GM06990 (cell line): Measurements from ENCODE around the gene RIN3.

ENCODE experiments used
- DNase-seq: peaks from one replicate; pipeline ENCODE4 v3.0.0-alpha.2; 2011; ENCODE audit not compliant: insufficient read length; ENCODE audit errors: extremely low read depth
- H3K27me3 ChIP-seq: replicated peaks from 2 replicates; pipeline ENCODE4 v1.6.0; 2011; ENCODE audit warnings: low read length; ENCODE audit not compliant: control insufficient read depth, insufficient read depth
- H3K36me3 ChIP-seq: 2 replicates; pipeline ENCODE4 v1.5.1; 2011; ENCODE audit warnings: low read length; ENCODE audit not compliant: control insufficient read depth, insufficient read depth
- H3K4me3 ChIP-seq: replicated peaks from 2 replicates; pipeline ENCODE4 v1.5.1; 2011; ENCODE audit warnings: low read depth, mild to moderate bottlenecking, control low read depth, low read length
- TF ChIP-seq, protein P1 (sequence below): IDR thresholded peaks from 2 replicates; pipeline ENCODE4 v1.5.1; 2011; ENCODE audit warnings: low read length, control low read depth, mild to moderate bottlenecking, inconsistent platforms; ENCODE audit not compliant: insufficient read depth, poor library complexity, severe bottlenecking

Gene RIN3

GRCh38 chr14:92696366-92696765 lies 182.8 kb downstream of the RIN3 start:
- DNase-seq, result no peak
- no peak overlapping the region for H3K4me3 ChIP-seq
- no peaks in the 10 kb centered on the region for H3K27me3 ChIP-seq
- TF ChIP-seq, protein P1, sequence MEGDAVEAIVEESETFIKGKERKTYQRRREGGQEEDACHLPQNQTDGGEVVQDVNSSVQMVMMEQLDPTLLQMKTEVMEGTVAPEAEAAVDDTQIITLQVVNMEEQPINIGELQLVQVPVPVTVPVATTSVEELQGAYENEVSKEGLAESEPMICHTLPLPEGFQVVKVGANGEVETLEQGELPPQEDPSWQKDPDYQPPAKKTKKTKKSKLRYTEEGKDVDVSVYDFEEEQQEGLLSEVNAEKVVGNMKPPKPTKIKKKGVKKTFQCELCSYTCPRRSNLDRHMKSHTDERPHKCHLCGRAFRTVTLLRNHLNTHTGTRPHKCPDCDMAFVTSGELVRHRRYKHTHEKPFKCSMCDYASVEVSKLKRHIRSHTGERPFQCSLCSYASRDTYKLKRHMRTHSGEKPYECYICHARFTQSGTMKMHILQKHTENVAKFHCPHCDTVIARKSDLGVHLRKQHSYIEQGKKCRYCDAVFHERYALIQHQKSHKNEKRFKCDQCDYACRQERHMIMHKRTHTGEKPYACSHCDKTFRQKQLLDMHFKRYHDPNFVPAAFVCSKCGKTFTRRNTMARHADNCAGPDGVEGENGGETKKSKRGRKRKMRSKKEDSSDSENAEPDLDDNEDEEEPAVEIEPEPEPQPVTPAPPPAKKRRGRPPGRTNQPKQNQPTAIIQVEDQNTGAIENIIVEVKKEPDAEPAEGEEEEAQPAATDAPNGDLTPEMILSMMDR, result no peak
- no peaks in the 10 kb centered on the region for H3K36me3 ChIP-seq

GRCh38 chr14:92698393-92698792 lies 184.8 kb downstream of the RIN3 start:
- no peak overlapping the region for H3K4me3 ChIP-seq
- H3K36me3 ChIP-seq, result peaks cover 1% of the 10 kb centered on the region
- no peaks in the 10 kb centered on the region for H3K27me3 ChIP-seq
- TF ChIP-seq, protein P1, result no peak
- DNase-seq, result no peak

GRCh38 chr14:92701826-92702225 lies 188.2 kb downstream of the RIN3 start:
- Histone ChIP-seq H3K27me3 (no peaks in the 10 kb centered on the region), H3K4me3 (no peak overlapping the region), H3K36me3 (peaks cover 8% of the 10 kb centered on the region)
- no peak for DNase-seq
- TF ChIP-seq, protein P1, result no peak

- Histone ChIP-seq H3K4me3 (no peak overlapping the region), H3K27me3 (no peaks in the 10 kb centered on the region), H3K36me3 (peaks cover 8% of the 10 kb centered on the region)
- TF ChIP-seq, protein P1, result no peak
- peak; percentile 59 for DNase-seq
Observed at GRCh38 chr14:92702441-92702918, 188.9 kb downstream of the RIN3 start.

DNA sequence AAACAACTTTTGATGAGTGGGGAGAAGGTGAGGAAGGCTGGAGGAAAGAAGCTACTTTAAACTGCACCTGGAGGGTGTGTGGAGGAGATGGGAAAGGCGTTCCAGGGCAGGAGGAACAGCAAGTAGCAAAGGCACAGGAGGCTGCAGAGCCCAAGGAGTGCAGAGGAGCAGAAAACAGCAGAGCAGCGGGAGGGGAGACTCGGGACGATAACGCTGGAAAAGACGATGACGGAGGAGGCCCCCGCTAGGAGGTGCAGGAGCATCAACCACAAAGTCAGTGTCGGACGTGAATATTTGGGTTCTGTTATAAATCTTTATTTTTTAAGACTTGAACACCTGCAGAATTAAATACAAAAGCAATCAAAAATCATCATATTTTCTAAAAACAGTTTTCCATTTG lies 189.9 kb downstream of the RIN3 start:
- H3K27me3 ChIP-seq, result no peaks in the 10 kb centered on the region
- H3K36me3 ChIP-seq, result peaks cover 8% of the 10 kb centered on the region
- TF ChIP-seq, protein P1, result no peak
- no peak for DNase-seq
- H3K4me3 ChIP-seq, result no peak overlapping the region
